Stimulated activated CD4-positive, alpha-beta T cell treated with anti-CD3 and anti-CD28 coated beads, TNF-alpha, amount 100 ng/mL, for 24 hours (primary cell): ENCODE measurements around the gene FBLN1.
"Not testable (repeated sequence)": the region's sequence is repeated elsewhere in the genome, so short reads cannot be mapped to it uniquely, and the experiment has no call there.

Experiments used
- DNase-seq, 3 experiments: peaks; one replicate each; pipeline ENCODE4 v3.0.0-alpha.2; 2020; ENCODE audit warnings: low read depth in 3 of 3

Gene FBLN1, protein sequence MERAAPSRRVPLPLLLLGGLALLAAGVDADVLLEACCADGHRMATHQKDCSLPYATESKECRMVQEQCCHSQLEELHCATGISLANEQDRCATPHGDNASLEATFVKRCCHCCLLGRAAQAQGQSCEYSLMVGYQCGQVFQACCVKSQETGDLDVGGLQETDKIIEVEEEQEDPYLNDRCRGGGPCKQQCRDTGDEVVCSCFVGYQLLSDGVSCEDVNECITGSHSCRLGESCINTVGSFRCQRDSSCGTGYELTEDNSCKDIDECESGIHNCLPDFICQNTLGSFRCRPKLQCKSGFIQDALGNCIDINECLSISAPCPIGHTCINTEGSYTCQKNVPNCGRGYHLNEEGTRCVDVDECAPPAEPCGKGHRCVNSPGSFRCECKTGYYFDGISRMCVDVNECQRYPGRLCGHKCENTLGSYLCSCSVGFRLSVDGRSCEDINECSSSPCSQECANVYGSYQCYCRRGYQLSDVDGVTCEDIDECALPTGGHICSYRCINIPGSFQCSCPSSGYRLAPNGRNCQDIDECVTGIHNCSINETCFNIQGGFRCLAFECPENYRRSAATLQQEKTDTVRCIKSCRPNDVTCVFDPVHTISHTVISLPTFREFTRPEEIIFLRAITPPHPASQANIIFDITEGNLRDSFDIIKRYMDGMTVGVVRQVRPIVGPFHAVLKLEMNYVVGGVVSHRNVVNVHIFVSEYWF

DNA sequence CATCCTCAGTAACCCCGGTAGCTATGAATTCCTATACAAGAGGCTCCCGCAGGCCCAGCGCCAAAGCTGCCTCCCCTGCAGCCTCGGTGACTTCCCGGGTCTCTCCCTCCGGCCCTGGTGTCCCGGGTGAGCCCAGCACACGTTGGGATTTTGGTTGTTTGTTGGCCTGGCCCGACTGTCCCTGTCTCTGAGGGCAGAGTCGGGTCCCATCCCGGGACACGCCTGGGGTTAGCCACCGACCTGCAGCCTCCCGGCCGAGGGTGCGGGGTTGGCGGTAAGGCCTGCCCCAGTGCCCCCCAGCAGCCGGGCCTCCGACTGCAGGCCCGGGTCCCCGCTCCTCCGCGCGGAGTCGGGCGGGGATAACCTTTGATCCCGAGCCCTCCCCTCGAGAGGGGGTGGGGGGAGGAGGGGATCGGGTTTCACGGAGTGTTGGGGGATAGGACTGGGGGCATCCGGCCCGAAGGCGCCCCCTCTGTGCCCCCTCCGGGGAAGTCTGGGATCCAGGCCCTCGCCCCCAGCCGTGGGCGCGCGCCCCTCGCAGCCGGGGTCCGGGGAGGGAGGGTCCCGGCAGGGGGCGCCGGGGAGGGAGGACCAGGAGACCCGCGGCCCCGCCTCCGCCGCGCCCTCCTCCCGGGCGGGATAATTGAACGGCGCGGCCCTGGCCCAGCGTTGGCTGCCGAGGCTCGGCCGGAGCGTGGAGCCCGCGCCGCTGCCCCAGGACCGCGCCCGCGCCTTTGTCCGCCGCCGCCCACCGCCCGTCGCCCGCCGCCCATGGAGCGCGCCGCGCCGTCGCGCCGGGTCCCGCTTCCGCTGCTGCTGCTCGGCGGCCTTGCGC lies at the start of gene FBLN1:
TSS of gene FBLN1 (plus strand) at position 669 of the 835 bp plus-strand sequence. CDS start at position 772, 103 bp downstream.
- DNase-seq: no peak

DNA sequence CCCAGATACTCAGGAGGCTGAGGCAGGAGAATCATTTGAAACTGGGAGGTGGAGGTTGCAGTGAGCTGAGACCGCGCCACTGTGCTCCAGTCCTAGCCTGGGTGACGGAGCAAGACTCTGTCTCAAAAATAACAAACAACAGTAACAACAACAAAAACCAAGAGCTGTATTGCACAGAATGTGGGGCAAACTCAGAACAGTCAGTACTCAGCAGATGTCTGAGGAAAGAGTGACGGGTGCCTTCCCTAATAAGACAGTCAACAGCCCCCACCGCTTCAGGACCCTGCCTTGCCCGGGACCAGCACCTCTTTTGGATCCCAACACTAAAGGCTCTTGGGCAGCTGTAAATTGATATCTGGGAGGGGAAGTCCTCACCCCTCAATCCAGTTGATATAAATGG lies 48.9 kb upstream of the FBLN1 start:
- DNase-seq: no peak

DNA sequence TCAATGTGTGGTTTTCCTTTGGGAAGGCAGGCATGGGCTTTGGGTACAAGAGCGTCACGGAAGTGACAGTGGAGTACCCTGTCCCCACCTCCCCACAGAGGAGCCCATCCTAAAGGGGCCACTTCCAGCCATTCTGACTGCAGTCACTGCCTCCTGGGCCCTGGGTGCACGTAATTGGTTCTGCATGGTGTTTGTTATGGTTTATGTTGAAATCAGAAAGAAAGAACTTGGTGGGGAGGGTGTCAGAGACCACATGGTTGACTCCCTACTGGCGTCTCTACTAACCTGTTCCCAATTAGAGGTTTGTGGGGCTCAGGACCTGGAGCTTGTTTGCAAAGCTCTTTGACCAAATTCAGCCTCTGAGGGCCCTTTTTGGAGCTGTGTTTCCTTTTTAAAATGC lies 48.4 kb upstream of the FBLN1 start:
- no peak for DNase-seq

DNA sequence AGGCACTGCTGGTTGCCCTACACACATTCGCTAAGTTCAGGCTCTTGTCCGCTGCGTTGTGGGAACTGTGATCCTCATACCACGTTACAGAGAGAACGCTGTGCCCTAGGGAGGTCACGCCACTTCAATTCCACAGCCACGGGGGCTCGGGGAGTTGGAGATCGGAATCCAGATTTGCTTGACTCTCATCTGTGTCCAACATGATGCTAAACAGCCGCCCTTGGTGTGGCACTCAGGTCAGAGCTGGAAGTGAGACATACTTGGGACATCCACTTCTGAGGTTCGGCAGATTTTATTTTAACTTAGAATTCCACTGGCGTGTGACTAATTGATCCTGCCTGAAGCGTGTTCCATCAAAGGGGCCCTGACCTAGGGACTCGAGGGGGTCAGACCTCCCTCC lies 47.5 kb upstream of the FBLN1 start:
- DNase-seq: no peak

DNA sequence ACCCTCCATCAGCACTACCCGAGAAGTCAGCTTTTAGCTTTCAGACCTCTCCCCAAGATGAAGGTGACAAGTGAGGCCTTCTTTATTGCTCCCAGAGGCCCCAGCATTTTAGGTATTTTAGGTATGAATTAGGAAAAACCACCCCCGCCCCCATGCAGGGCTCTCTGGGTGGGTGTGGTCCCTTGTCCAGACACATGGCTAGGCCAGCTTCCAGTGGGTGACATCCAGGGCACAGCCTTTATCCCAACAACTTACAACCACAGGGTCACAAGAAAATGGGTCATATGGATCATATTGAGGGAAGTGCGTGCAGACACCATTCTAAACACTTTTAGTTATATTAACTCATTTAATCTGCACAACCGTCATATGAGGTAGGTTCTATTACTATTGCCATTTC lies 47.1 kb upstream of the FBLN1 start:
- no peak for DNase-seq

DNA sequence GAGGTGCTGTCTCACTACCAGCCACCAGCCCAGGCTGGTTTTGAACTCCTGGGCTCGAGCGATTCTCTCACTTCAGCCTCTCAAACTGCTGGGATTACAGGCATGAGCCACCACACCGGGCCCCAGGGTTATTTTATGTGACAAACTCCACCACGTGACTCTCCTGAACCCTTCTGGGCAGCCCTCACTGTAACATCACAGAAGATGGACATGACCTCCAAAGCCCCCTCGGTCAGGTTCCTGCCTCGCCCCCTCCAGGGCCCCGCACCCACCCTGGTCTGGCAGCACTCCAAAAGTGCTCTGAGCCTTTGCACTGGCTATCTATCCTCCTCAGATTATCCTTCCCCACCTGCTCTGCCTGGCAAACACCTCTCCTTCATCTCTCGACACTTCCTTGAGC lies 45.9 kb upstream of the FBLN1 start:
- DNase-seq: no peak

DNA sequence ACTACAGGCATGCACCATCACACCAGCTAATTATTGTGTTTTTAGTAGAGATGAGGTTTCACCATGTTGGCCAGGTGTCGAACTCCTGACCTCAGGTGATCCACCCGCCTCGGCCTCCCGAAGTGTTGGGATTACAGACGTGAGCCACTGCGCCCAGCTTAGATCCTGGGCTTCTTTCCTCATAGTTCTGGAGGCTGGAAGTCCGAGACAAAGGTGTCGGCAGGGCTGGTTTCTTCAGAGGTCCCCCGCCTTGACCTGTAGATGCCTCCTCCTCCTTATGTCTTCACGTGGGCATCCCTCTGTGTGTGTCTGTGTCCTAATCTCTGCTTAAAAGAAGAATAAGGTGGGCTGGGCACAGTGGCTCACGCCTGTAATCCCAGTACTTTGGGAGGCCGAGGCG lies 44.2 kb upstream of the FBLN1 start:
- no peak for DNase-seq

DNA sequence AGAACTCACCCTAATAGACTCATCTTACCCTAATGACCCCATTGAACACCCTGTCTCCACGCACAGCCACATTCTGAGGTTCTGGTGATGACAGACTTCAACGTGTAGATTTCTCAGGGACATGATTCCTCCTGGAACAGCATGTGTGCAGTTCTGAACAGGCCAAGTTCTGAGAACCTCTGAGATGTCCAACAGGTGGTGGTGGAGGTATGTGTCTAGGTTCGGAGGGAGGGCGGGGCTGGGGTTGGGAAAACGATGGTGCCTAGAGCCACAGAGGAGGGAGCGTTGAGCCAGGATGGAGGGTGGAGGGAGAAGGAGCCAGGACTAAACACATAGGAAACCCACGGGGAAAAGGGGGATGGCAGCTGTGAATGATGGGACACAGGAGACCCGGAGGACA lies 43.4 kb upstream of the FBLN1 start:
- no peak for DNase-seq

DNA sequence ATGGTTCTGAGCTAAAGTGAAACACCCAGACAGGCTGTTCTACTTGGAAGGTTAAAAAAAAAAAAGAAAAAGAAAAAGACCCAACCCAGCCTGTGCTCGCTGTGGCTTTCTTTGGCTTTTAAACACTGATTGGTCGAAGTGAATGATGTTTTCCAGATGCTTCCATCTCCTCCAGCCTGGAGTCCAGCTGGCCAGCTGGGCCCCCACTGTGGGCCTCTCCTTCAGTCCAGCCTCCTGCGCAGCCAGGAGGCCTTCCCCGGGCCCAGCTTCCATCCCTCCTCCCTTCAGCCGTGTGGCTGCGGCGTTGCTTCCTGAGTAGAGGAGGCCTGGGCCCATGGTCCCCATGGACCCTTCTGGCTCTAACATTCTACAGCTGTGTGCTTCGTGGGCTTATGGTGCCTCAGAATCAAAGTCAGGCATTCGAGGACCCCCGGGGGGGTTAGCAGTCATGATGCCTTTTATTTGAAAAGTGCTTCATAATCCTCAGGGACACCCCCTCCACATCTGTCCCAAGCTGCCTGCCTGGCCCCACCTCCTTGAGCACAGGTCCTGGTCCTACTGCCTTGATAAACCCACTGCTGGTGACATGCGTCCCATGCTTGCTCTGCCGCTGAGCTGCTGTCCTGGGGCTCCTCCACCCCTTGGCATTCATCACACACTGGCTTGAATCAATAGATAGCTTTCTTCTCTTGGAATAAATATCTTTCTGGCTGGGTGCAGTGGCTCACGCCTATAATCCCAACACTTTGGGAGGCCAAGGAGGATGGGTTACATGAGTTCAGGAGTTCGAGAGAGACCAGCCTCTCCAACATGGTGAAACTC lies 42.2 kb upstream of the FBLN1 start:
- no peak for DNase-seq

DNA sequence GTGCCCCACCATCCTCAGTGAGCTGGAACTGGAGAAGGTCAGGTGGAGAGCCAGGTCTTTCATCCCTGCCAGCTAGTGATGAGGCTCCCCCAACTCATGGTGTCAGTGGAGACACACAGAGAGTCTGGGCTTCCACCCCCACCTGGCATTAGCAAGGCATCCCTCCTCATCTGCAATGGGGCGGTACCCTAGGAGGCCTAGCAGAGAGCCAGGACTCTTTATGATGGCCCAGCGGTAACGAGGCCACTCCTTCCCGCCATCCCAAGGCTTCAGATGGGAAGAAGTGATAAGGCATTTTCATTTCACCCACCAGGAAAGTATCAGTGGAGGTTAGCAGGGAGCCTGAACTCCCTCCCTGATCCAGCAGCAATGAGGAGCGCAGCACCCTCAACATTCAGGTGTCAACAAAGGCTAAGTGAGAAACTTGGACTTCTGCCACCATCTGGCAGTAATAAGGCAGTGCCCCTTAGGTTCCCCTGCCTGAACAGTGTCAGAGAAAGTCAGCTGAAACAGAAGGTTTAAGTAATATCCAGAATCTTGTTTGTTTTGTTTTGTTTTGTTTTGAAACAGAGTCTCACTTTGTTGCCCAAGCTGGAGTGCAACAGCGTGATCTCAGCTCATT lies 40.5 kb upstream of the FBLN1 start:
- DNase-seq: no peak

DNA sequence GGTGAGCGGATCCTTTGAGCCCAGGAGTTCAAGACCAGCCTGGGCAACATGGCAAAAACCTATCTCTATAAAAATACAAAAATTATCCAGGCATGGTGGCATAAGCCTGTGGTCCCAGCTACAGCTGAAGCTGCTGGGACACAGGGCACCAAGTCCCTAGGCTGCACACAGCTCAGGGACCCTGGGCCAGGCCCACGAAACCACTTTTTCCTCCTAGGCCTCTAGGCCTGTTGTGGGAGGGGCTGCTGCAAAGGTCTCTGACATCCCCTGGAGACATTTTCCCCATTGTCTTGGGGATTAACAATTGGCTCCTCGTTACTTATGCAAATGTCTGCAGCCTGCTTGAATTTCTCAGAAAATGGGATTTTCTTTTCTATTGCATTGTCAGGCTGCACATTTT lies 39.0 kb upstream of the FBLN1 start:
- DNase-seq: not testable (repeated sequence)

DNA sequence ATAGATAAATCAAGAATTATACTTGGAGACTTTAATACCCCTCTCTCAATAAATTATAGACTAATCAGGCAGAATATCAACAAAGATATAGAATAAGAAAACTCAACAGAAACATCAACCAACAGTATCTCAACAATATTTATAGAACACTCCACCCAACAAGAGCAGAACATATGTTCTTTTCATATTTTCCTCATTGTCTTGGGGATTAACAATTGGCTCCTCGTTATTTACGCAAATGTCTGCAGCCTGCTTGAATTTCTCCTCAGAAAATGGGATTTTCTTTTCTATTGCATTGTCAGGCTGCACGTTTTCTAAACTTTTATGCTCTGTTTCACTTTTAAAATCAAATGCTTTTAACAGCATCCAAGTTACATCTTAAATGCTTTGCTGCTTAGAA lies 37.0 kb upstream of the FBLN1 start:
- no peak for DNase-seq

DNA sequence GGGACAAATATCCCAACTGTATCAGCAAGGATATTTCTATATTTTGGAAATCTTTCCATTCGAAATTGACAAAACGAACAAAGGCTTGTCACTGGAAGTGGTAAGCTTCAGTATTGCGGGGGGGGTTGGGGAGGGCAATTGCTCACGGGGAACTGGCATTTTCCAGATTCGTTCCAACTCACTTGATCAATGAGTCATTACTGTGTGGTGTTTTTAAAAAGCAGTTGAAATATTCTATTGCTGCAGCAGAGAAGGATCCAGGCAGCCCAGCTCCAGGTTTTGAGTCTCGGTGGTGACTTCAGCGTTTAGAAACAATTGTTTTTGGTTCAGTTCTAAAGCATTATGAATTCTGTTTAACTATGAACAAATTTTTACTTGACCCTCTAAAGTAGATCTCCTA lies 33.8 kb upstream of the FBLN1 start:
- no peak for DNase-seq

DNA sequence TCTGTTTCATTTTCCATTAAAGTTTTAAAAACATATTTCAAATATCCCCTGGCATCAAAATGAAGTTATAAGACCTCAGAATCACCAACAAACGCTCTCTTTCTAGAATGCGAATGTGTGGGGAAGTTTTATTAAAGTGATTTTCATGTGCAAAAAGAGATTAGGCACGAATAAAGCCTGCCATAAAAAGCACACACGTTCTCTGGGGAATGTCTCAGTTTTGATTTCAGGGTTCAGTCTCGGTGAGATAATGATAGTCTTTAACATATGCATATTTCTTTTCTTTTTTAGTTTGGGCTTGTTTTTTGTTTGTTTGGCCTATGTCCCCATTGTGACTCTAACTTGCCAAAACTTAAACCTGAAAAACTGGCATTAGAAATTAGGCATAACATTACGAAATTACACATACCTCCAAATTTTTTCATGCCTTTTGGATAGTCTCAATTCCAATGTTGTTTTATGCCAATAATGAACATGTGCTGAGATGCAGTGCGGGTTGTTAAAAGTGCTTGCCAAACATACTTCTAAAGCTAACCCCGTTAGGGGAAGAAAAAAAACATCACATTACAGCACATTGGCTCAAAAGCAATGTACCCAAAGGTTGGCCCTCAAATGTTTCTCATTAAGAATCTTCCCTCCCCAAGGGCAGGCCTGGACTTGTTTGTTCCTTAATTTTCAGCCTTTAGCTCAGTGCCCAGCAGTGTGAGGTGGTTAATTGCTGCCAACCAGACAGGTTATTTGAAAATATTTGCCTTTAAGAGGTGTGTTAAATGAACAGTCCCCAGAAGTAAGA lies 33.2 kb upstream of the FBLN1 start:
- DNase-seq: no peak

DNA sequence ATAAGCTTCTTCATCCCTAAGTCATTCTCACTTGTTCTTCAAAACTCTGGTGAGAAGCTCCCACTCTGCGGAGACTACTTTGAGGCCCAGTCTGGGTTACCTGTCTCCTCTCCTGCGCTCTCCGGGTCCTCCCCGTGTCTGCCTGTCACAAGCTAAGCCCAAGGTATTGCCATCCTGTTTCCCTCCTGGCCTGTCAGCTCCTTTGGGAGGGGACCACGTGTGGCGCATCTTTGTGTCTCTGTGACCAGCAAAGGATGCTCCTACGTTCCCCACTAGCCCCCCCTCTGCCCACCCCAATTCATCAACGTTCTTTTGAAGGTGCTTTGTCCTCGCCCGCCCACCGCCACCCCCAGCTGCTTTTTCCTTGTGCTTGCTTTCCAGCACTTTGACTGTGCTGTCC lies 31.8 kb upstream of the FBLN1 start:
- no peak for DNase-seq

DNA sequence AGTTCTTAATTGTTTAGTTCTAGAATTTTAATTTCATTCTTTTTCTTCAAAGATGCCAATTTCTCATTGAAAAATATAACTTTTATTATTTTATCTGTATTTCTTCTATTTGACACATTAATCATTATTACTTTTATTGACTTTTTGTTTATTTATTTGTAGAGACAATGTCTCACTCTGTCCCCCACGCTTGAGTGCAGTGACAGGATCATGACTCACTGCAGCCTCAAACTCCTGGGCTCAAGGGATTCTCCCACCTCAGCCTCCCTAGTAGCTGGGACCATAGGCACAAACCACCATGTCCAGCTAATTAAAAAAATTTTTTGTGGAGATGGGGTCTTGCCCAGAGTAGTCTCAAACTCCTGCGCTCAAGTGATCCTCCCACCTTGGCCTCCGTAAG lies 30.3 kb upstream of the FBLN1 start:
- DNase-seq: no peak

DNA sequence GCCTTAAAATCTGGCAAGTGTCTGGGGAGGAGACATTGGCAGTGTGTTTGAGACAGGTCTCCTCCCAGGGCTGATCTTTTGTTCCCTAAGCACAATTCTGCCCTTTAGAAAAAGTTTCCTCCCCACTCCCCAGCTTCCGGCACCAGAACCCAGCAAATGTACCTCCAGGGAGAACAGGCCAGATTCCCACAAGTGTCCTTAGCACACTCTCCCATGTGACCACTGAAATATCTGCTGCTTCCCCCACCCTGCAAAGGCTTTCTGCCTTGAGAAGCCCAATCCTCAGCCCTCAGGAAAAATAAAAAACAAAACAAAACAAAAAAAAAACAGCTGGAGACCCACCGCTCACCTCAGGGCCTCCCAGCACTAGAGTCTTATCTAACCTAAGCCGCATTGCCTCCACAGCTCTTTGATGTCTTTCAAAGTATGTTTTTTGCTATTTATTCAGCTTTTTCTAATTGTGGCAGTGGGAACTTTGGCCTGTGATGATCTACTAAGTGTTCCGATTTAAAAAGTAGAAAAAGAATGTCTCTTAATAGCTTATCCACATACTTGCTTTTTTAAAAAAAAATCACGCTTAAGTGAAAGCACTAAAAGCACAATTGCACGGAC lies 29.0 kb upstream of the FBLN1 start:
- no peak for DNase-seq

DNA sequence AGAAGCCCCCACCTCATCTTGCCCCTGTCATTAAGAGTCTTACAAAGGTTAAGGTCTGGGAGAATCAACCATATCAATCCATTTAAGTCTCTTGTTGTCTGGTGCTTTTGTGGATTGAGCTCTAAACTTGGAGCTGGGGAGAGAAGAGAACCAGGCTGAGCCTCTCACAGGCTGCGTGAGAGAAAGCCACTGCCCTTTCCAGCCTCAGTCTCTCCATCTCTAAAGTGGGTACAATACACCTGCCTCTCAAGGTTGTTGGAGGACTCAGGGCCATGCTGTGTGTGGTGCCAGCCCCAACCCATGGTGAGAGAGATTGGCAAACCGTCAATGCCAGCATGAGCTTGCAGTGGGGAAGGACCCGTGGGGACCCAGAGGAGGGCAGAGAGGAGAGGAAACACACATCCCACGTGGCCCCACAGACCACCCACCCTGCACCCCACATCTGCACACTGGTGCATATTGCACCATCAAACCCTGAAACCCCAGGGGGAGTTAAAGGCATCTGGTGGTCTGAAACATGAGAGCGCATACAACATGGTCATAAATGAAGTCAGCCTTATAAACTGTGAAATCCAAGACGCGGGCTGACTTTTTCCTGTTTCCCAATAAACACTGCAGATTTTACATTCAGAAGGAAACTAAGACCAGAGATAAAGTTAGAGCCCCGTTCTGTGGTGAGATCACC lies 27.5 kb upstream of the FBLN1 start:
- no peak for DNase-seq

DNA sequence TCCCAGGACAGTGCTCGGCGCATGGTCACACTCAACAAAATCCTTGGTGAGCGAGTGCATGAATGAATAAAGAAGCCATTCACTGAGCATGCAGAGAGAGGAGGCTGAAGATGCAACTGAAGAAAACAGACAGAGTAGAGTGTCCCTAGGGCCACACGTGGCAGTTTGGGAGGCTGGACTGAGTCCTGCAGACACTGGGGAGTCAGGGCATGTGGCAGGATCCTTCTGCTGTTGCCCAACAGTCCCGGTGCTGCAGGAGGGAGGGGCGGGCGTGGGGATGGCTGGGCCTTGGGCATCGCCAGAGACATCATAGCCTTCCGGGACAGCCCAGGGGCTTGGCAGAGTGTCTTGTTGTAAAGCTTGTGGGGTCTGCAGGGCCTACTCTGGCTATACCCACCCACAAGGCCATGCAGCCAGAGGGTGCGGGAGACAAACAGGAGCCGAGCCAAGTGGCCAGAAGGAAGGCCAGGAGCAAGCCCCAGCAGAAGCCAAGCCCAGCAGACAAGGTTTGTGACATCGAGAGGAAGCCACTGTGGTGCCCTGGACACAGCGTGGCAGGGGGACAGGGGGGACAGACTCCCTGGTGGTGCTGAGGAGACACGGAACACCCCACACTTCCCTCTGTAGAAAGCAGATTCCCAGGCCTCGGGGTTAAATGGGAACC lies 26.7 kb upstream of the FBLN1 start:
- DNase-seq: no peak
